KMS-11 (cell line): ENCODE data around the gene SNPH.
"Not testable (repeated sequence)": the region's sequence is repeated elsewhere in the genome, so short reads cannot be mapped to it uniquely, and the experiment has no call there.

ENCODE experiments used
- H2AFZ ChIP-seq: fragments of 200-600 bp; sonication (generic); 2 replicates; pipeline ENCODE4 v1.6.1; 2016; ENCODE audit warnings: antibody characterized with exemption, mixed run types, low read depth
- H3K27ac ChIP-seq: fragments of 200-600 bp; sonication (generic); 2 replicates; pipeline ENCODE4 v1.6.1; 2016; ENCODE audit warnings: mild to moderate bottlenecking, mixed run types
- H3K27me3 ChIP-seq: fragments of 200-600 bp; sonication (generic); 2 replicates; pipeline ENCODE4 v1.6.1; 2017; ENCODE audit warnings: mild to moderate bottlenecking, low read depth, mixed run types, moderate library complexity; ENCODE audit not compliant: insufficient read depth
- H3K36me3 ChIP-seq: fragments of 200-600 bp; sonication (generic); 2 replicates; pipeline ENCODE4 v1.6.1; 2017; ENCODE audit warnings: mild to moderate bottlenecking, mixed run types; ENCODE audit not compliant: insufficient read depth
- H3K4me1 ChIP-seq: fragments of 200-600 bp; sonication (generic); 2 replicates; pipeline ENCODE4 v1.6.1; 2016; ENCODE audit warnings: mild to moderate bottlenecking, low read depth, mixed run types; ENCODE audit not compliant: poor library complexity, severe bottlenecking
- H3K4me2 ChIP-seq: fragments of 200-600 bp; sonication (generic); 2 replicates; pipeline ENCODE4 v1.7.0; 2016; ENCODE audit warnings: mild to moderate bottlenecking, mixed run types
- H3K4me3 ChIP-seq: fragments of 200-600 bp; sonication (generic); IDR thresholded peaks from 2 replicates; pipeline ENCODE4 v1.6.1; 2017; ENCODE audit warnings: low read depth, low read length, mixed read lengths; ENCODE audit not compliant: insufficient read depth
- H3K79me2 ChIP-seq: fragments of 200-600 bp; sonication (generic); 2 replicates; pipeline ENCODE4 v1.6.1; 2016; ENCODE audit warnings: low read depth, mixed run types; ENCODE audit not compliant: insufficient read depth
- H3K9ac ChIP-seq: fragments of 200-600 bp; sonication (generic); 2 replicates; pipeline ENCODE4 v1.6.1; 2016; ENCODE audit warnings: mild to moderate bottlenecking, mixed run types
- H4K20me1 ChIP-seq: fragments of 200-600 bp; sonication (generic); 2 replicates; pipeline ENCODE4 v1.6.1; 2016; ENCODE audit warnings: mild to moderate bottlenecking, mixed run types; ENCODE audit not compliant: insufficient read depth
- TF ChIP-seq, protein P1 (sequence below): fragments of 200-600 bp; sonication (generic); conservative IDR thresholded peaks from 2 replicates; pipeline ENCODE4 v1.6.1; 2017; ENCODE audit warnings: low read depth, mild to moderate bottlenecking, antibody characterized with exemption, low read length, moderate library complexity, mixed read lengths

The SNPH gene

GRCh38 chr20:1338801-1339200 is 72.7 kb downstream of the SNPH start:
- H3K79me2 ChIP-seq: no peaks in the 10 kb centered on the region
- no peaks in the 10 kb centered on the region for H3K27me3 ChIP-seq
- no peak overlapping the region for H3K9ac ChIP-seq
- H3K36me3 ChIP-seq: no peaks in the 10 kb centered on the region
- no peaks in the 10 kb centered on the region for H4K20me1 ChIP-seq
- H3K4me2 ChIP-seq: no peak overlapping the region
- no peak overlapping the region for H3K27ac ChIP-seq
- no peak overlapping the region for H3K4me3 ChIP-seq
- no peak overlapping the region for H2AFZ ChIP-seq
- H3K4me1 ChIP-seq: no peaks in the 10 kb centered on the region
- TF ChIP-seq, protein P1, sequence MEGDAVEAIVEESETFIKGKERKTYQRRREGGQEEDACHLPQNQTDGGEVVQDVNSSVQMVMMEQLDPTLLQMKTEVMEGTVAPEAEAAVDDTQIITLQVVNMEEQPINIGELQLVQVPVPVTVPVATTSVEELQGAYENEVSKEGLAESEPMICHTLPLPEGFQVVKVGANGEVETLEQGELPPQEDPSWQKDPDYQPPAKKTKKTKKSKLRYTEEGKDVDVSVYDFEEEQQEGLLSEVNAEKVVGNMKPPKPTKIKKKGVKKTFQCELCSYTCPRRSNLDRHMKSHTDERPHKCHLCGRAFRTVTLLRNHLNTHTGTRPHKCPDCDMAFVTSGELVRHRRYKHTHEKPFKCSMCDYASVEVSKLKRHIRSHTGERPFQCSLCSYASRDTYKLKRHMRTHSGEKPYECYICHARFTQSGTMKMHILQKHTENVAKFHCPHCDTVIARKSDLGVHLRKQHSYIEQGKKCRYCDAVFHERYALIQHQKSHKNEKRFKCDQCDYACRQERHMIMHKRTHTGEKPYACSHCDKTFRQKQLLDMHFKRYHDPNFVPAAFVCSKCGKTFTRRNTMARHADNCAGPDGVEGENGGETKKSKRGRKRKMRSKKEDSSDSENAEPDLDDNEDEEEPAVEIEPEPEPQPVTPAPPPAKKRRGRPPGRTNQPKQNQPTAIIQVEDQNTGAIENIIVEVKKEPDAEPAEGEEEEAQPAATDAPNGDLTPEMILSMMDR: no peak

DNA sequence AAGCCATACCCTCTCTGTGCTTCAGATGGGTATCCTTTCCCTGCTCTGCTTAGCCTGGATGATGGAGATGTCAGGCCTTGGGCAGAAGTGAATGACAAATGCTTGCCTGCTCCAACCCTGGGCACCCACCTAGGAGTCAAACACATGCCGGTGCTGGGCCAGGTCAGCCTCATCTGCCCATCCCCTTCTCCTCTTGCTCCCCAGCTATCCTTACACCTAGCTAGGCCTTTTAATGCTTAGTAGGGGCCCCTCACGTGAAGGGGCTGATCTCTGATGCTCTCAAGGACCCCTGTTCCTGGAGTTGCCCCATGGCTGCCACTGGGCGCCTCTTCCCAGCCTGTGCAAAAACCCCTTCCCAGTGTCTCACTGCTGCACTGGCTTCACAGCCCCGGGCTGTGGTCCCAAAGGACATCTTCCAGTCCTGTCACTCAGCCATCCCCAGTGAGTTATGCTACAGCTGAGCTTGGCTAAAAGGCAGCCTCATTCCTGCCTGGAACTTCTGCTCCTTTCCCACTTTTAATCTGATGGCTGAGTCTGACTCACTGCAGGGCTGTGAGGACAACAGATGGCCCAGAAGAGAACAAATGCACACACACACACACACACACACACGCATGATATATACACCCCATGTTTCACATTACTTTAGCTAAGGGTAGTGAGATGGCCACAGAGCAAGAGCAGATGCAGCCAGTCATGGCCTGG is 75.6 kb downstream of the SNPH start:
- H4K20me1 ChIP-seq: no peaks in the 10 kb centered on the region
- H3K36me3 ChIP-seq: no peaks in the 10 kb centered on the region
- no peak overlapping the region for H3K4me2 ChIP-seq
- TF ChIP-seq, protein P1: no peak
- no peak overlapping the region for H3K9ac ChIP-seq
- H3K27me3 ChIP-seq: no peaks in the 10 kb centered on the region
- no peaks in the 10 kb centered on the region for H3K79me2 ChIP-seq
- no peaks in the 10 kb centered on the region for H3K4me1 ChIP-seq
- no peak overlapping the region for H3K27ac ChIP-seq
- H2AFZ ChIP-seq: no peak overlapping the region
- no peak overlapping the region for H3K4me3 ChIP-seq

DNA sequence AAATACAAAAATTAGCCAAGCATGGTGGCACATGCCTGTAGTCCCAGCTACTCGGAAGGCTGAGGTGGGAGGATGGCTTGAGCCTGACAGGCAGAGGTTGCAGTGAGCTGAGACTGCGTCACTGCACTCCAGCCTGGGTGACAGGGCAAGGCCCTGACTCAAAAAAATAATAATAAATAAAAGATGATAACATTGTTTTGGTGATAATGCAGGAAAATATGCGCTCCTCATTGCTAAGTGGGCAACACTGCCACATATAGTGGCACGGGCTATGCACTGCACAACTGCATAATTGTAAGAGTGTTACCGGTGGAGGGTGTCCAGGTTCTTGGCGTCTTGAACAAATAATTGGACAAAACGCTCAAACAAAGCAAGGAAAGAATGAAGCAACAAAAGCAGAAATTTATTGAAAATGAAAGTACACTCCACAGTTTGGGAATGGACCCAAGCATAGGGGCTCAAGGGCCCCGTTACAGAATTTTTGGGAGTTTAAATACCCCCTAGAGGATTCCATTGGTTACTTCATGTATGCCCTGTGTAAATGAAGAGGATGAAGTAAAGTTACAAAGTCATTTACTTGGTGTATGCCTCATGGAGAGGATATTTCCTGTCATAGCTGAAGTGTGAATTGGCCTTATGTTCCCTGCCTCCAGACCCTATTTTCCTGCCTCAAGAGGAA is 77.5 kb downstream of the SNPH start:
- not testable (repeated sequence) for H3K27me3 ChIP-seq, H3K27ac ChIP-seq, H3K4me2 ChIP-seq

GRCh38 chr20:1345030-1345755 is 79.1 kb downstream of the SNPH start:
- TF ChIP-seq, protein P1: no peak
- H3K4me2 ChIP-seq: no peak overlapping the region
- H3K9ac ChIP-seq: no peak overlapping the region
- H3K36me3 ChIP-seq: no peaks in the 10 kb centered on the region
- H3K27ac ChIP-seq: no peak overlapping the region
- H3K79me2 ChIP-seq: no peaks in the 10 kb centered on the region
- no peaks in the 10 kb centered on the region for H3K27me3 ChIP-seq
- H2AFZ ChIP-seq: no peak overlapping the region
- no peaks in the 10 kb centered on the region for H4K20me1 ChIP-seq
- H3K4me1 ChIP-seq: no peaks in the 10 kb centered on the region
- H3K4me3 ChIP-seq: no peak overlapping the region

More for the DNA sequence above, 77.5 kb downstream of the SNPH start:
- H4K20me1 ChIP-seq, H3K36me3 ChIP-seq, H3K4me1 ChIP-seq, H3K79me2 ChIP-seq, H2AFZ ChIP-seq, H3K9ac ChIP-seq, H3K4me3 ChIP-seq: not testable (repeated sequence)
